Renal pelvis (tissue), 4 donors: ENCODE measurements around the gene LIPE. TPM values are rescaled to one million over a fixed set of nuclear protein-coding genes. Genes with fewer than 3 reads are reported as not detected.

Source experiments
- DNase-seq: peaks from one replicate; pipeline ENCODE4 v3.0.0-alpha.2; 2013
- polyA plus RNA-seq, 3 donors: library from polyadenylated mRNA; unstranded; fragments of 120-200 nt; gene quantifications; one replicate each; pipeline ENCODE4 v1.2.1, GENCODE V29; 2013; ENCODE audit not compliant: insufficient read length in 3 of 3

LIPE gene
- polyA plus RNA-seq, 3 donors, result 12.3 to 15.0 (median 13.5) TPM

DNA sequence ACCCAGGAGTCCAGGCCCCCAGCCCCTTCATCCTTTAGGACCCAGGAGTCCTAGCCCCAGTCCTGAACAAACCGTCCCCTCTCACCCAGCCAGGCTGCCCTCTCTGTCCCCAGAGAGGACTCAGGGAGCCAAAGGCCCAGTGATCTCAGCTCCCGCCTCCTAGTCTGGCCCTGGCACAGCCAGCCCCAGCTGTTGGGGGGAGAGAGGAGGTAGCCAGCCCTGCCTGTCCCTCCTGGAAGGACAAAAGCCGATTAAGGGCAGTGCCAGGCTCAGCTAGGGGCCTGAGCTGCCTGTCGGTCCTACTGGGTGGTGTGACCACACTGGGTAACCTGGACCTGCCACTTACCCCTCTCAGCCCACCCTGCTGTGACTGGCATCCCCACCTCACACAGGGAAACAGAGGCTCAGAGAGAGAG lies 14.5 kb downstream of the LIPE start:
- DNase-seq, result no peak

DNA sequence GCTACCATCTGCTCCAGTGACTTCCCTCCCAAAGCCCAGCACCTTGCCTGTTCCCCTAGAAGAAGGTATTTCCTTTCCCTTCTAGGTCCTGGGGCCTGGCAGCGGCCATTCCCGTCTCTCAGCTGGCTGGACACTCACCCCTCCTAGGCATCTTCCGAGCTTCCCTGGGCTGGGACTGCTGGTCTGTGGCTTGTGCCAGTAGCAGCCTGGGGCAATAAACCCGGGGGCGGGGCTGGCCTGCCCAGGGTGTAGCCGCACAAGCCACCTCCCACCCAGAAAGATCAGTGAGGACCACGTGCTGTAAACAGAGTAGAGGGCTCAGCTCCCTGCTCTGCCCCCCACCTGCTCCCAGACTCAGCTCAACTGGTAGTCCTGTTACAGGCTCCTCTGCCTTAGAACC lies 15.0 kb downstream of the LIPE start:
- DNase-seq, result no peak

DNA sequence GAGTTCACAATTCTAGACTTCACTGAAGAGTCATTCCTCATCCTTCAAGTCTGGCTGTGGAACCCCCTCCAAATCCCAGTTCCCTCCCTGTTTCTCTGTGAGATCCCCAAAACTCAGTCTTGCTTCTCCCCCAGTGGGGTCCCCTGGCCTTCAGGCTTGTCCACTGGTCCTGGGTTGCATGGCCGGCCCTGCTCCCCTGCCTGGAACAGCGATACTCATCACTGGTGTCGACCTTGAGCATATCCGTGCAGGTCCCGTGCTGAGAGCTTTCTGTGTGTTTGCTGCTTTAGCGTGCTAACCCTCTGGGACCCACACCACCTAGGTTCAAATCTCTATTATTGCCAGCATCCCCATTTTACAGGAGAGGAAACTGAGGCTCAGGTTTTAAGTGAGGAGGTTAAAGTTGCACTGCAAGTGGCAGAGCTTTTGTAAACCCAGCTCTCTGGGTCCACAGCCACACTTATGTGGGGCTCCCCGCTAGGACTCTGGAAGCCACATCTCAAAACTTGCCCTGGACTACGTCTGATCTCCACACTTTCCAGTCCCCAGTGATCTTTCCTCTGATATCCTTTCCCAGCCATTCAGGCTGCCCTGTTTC lies 15.5 kb downstream of the LIPE start:
- DNase-seq, result no peak

DNA sequence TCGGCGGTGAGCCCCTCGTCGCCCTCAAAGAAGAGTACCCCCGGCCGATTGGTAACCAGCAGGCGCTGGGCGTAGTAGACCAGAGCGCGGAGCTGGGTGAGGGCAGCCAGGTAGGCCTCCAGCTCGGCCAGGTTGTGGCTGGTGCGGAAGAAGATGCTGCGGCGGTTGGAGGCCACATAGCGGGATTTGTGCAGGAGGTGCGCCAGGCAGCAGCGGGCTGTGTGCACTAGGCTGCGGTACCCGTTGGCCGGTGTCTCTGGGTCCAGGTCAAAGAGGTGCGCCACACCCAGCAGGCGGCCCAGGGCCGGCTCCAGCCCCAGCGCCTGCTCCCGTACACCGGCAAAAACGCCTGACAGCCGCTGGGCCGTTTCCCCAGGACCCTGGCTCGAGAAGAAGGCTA lies 16.8 kb downstream of the LIPE start:
- no peak for DNase-seq

DNA sequence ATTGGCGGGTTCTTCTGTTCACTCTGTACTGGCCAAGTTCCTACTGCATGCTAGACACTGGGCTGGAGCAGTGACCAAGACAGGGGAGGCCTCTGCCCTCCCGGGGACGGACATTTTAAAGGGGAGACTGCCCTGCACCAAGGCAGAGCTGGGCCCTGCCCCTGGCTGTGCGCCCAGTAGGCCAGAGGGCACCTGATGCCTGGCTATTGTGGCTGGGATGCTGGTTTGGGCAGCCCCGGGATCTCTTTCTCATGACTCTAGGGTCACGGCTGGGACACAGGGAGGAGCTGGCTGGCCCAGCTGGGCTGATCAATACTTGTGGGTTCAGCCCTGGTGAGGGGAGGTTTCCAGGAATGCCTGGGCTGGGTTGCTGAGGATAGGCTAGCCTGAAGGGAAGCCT lies 17.7 kb downstream of the LIPE start:
- no peak for DNase-seq

DNA sequence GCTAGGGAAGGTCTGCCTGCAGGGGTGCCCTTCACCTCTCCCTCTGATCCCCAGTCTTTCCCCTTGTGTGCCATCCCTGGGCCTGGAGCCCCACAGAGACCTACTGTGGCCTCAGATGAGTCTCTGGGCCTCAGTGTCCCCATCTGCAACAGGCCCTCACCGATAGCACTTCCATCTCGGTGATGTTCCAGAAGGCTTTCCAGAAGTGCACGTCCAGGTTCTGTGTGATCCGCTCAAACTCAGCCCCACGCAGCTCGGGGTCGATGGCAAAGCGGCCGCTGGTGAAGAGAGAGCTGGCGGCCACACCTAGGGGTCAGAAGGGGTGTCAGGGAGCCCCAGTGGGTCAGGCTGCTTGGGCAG lies 19.4 kb downstream of the LIPE start:
- DNase-seq, result no peak

DNA sequence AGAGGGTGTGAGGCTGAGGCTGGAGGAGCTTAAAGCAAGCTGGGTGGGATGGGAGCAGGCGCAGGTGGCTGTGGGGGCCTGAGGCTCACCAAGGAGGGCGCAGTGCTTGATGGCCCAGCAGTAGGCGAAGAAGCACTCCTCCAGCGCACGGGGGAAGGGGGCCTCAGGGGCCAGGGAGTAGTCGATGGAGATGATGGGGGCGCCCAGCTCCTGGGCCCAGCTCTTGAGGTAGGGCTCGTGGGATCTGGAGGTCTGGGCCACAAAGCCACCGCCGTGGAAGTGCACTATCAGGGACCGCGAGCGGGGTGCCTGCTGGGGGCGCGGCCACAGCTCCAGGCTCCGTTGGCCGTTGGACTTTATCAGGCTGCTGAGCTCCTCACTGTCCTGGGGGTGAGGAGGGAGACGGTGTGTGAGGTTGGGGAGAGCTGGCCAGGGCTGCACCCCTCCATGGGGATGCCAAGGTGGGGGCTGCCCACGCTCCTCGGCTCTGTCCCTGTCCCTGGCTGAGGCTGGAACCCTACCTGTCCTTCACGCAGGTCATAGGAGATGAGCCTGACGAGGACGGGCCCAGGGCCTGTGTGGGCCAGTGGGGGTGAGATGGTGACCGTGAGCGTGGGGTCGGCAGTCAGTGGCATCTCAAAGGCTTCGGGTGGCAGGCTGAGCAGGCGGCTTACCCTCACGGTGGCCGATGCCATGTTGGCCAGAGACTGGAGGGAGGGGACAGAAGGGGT lies 19.9 kb downstream of the LIPE start:
- DNase-seq, result no peak

DNA sequence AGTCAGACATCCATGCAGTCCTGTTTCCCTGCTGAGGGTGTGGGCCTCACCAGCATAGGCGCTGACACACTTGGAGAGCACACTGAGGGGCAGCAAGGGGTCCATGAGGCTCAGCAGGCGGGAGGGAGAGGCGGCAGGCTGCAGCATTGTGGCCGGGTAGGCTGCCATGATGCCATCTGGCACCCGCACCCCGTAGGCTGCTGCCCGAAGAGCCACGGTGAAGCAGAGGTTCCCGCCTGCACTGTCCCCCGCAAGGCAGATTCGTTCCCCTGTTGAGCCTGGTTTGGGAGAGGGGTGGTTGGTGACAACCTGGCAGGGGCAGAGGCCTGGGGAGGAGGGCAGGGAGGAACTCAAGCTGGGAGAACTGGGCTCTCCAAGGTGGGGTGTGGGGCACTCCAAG lies 21.1 kb downstream of the LIPE start:
- DNase-seq, result no peak

DNA sequence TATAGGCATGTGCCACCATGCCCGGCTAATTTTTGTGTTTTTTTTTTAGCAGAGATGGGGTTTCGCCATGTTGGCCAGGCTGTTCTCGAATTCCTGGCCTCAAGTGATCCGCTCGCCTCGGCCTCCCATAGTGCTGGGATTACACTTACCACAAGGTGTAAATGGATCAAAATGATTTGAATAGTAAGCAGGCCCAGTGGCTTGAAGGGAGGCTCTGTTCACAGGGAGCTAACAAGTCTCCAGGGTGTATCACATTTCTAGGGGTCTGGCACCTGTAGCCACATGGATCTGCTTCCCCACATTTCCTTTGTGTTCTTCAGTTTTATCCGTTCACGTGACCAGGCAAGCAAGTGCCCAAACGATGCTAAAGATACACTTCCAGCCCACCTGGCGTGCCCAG lies 23.6 kb downstream of the LIPE start:
- DNase-seq, result no peak

DNA sequence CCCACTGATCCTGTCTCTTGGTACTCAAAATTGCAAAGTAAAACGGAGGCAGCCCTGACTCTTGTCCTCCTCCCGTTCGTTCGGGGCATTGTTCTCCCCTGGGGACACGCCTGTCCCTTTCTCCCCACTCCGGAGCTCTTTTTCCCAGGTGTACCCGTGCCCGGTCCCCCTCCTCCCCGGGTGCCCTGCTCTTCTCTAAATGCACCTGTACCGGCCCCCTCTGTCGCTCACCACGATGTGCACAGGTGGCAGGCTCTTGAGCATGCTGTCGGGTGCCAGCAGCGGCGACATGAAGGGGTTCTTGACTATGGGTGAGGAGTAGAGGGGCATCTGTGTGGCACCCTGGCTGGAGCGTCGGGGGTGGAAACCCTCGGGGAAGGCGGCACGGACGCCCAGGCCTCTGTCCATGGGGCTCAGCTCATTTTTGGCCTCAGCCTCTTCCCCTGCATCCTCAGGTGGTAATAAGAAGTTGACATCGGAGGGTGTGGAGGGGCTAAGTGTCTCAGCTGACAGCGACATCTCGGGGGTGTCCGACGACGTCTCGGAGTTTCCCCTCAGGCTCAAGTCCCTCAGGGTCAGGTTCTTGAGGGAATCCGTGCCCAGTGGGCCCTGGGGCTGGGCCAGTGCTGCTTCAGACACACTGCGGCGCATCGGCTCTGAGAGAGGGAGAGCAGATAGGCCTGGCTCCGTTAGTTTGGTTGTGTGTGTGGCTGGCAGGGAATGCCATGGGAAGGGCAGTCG lies 24.6 kb downstream of the LIPE start:
- no peak for DNase-seq

DNA sequence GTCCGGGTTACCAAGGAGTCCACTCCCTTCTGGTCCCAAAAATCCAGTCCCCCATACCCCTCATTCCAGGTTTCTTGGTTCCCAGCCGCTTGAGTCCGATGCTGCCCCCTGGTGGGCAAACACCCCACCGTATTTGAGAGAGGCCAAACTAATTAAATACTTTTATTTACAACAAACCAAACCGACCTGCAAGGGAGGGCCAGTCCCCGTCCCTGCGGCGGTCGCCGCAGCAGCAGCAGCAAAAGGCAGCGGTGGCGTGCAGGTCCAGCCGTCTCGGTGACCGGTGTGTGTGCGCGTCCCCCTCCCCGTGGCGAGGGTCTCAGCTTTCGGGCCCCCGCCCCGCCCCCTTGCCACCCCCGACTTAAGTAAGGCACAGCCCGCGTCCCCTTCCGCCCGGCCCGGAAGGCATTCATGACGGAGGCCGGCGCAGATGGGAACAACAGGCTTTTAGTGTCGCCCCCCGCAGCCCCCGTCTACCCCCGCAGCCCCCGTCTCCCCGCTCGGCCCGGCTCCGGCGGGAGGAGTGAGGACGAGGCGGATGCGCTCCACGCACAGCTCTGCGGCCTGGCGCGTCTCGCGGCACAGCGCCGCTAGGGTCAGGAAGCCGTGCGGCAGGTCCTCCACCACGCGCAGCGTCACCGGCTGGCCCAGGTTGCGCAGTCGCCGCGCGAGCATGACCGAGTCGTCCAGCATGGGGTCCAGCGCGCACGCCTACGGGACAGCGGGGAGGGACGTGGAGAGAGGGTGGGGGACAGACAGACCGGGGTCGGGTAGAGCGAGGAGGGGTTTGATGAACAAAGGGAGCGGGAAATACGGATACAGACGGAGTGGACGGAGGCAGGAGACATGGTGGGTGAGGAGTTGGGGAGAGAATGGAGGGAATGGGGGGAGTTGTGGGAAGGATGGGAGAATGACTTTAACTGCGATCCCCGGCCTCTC lies 25.6 kb downstream of the LIPE start:
- peak; percentile 87 for DNase-seq

DNA sequence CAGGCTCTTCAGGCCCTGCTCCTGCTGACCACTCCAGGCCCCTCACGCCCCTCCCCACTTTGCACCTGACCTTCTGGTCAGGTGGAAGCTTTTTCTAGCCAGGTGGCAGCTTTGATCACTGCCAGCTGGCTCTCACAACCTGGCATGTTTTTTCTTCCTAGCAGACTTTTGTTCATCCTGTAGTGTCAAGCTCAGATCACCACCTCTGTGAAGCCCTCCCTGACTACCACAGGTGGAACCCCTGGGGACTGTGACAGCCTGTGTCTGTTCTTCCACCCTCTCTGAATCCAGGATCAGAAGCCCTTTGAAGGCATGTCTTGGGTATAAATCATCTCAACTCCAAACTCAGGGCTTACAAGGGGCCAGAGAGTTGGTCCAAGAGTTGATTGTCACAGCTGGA lies 26.8 kb downstream of the LIPE start:
- no peak for DNase-seq

DNA sequence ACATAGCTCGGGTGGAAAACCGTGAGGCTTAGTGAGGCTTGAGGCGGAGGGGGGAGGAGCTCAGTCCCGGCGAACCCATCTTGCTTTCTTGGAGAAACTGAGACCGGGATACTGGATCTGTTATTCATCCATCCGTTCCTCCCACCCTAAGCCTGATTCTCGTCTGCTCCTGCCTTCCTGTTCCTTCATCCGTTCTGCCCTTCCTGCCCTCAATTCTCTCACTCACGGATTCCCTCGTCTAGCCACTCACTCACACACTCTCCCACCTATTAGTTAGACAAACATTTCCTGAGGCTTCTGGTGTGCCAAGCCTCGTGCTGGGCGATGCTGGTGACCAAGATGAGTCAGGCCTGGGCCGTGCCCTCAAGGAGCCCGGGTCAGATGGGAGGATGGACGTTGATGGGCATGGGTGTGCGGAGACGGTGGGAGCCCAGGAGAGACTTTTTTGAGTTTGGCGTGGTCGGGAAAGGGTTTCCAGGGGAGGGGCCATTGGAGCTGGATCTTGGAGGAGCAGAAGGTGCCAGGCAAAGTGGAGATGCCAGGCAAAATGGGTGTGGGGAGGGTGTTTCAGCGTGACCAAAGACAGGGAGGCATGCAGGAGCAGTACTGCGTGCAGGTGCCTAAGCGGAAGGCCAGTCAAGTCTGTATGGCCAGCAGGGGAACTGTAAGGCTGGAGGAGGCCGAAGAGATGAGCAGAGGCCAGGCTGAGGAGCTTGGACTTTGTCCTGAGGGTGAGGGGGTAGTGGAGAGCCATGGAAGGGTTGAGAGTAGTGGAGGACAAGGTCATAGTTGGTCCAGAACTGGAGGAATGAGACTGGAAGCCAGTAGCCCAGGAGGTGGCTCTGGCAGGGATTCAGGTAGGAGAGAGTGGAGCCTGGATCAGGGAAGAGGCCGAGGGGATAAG lies 29.7 kb downstream of the LIPE start:
- no peak for DNase-seq

DNA sequence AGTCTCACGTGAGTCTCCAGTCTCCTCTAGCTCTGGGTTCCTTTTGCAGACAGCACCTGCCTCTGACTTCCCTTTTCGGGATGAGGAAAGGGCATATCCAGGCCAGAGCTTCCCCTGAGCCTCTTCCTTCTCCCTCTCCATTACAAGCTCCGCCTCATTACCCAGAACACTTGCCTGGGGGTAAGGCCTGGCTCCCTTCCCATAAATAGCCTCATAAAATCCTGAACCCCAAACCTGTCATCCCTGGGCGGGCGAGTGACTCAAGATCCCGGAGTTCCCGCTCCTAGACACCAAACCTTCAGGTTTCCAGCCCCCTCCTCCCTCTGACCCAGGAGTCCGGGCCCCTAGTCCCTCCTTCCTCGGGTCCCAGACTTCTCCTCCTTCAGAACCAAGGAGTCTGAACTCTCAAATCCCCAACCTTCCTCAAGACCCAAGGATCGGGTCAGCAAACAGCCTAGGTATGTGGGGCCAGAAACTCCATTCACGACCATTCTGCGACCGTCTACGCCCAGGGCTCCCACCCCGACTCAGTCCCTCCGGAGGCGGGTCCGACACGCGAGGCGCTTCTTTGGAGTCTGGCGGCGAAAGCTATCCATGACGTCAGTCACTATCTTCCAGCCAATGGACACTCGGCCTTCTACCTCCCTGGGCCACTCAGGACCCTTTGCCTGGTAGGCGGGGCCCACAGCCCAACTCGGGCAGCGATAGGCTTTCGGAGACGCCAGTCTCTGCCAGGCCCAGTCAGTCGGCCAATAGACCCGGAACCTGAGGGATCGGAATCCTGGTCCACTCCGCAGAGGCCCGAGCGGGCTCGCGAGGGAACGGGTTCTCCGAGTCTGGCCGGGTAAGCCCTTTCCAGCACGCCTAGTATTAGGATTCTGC lies 30.6 kb downstream of the LIPE start:
- peak; percentile 99 for DNase-seq

DNA sequence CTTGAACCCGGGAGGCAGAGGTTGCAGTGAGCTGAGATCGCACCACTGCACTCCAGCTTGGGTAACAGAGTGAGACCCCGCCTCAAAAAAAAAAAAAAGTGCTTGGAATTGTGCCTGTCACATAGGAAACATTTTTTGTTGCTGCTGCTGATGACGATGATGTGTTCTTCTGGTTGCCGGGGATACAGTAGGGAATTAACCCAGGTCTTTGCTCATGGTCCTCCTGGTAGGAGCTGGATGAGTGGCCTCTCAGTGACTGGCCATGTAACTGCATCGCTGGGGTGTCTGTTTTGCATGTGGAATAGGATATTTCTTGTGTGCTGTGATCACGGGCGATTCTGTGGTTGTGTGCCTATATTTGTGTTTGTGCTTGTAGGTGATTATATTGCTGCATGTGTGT lies 32.4 kb downstream of the LIPE start:
- DNase-seq, result no peak

DNA sequence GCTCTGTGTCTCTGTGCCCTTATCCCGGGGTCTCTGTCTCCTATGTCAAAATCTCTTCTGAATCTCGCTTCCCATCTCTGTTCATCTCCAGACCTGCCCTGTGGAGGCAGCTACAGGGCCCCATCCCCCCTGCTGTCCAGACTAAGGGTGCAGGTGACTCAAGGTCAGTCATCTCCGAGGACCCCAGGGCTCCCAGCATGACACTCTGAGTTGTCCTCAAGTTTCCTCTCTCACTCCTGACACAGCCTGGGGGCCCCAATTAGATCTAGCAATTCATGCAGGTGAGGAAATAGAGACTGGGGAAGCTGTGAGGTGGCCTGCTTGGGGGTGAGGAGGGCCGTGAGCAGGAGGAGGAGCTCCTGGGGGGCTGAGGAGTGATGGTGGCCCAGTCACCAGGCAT lies 35.0 kb downstream of the LIPE start:
- no peak for DNase-seq

DNA sequence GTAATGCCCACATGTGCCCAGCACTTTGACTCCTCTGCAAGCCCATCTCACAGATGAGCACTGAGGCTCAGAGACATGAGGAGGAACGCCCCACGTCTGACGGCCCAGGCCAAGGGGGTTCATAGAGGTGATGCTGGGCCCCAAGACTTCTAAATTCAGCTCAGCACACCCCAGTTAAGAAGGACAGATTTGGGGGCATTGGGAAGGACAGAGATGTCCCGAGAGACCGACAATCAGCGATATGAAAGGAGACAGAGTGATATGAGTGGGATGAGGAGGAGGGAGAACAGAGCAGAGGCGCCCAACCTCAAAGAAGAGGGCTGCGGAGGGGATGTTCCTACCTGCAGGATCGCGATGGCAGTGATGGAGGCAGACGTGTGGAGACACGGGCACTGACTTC lies 37.3 kb downstream of the LIPE start, which contains the start of gene CNFN:
CNFN (minus strand) TSS at position 399 of the 400 bp plus-strand sequence. CDS start 1,260 bp downstream, outside the sequence.
- DNase-seq, result no peak

DNA sequence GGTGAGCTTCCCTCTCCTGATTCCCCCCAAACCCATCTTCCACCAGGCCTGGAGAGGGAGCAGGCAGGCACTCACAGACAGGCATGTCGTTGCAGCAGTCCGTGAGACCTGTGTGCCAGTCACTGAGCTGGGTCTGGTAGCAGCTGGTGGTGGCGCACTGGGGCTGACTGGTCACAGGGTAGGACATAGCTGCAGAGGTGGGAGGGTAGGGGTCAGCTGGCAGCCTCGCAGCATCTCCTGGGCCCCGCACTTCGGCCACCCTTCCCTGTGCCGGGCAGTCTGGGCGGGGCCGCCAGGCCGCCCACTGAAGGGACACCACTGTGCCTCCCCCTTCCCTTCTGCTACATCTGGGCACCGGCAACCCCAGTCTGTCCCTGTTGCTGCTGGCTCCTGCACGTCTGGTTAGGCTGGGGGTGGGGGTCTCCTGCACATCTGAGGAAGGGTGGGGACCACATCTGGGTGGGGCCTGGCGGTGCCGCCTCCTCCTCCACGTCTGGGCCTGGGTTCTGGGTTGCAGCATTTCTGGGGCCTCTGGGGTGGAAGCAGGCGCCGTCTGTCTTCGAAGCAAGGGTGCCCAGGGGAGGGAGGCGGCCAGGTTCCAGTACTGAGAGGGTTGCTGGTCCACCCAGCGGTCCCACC lies 38.2 kb downstream of the LIPE start:
- no peak for DNase-seq

DNA sequence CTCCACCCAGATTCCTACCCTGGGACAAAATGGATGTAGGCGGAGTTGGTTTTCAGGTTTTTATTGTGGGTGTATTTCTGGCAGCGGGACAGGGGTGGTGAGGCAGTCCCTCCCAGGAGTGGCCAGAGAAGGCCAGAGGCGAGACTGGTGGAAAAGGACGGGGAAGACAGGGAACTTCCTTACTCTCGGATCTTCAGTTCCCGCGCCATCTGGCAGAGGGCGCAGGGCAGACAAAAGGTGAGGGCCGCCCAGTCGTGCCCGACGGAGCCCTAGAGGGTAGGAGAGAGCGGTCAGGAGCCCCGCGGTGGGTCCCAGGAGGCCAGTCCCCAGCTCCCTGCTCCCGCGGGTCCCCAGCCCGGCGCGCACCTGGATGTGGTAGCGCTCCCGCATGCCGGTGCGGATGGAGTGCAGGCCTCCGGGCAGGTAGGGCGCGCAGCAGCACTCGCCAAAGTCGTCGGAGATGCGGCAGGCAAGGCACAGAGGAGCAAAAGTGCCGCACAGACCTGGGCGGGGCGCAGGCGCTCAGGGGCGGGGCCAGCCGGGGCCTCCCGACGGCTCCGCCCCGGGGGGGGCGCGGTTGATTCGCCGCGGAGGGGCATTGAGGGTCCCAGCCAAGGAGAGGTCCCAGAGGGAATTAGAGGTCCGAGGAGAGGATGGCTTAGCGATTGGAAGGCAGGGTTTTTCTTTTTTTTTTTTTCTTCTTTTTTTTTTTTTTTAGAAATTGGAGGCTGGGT lies 40.0 kb downstream of the LIPE start:
- peak; percentile 59 for DNase-seq
